Astrocyte (in vitro differentiated cells and primary cell): ENCODE data around the gene AKAP13. TPM values are rescaled to one million over a fixed set of nuclear protein-coding genes. Genes with fewer than 3 reads are reported as not detected.

Experiments
- DNase-seq: peaks from one replicate; pipeline ENCODE4 v3.0.0-alpha.2; 2010; ENCODE audit warnings: low read depth
- FAIRE-seq: peaks from 2 replicates; lab custom pipeline; 2011; peaks lifted over from hg19 to GRCh38; lab: Jason Lieb, UNC
- H2AFZ ChIP-seq: 2 replicates; pipeline ENCODE4 v1.6.0; 2012; ENCODE audit warnings: low read depth, low read length, inconsistent platforms
- H3K27ac ChIP-seq: 2 replicates; pipeline ENCODE4 v1.5.1; 2011; ENCODE audit warnings: low read depth, low read length, inconsistent platforms
- H3K27me3 ChIP-seq: 2 replicates; pipeline ENCODE4 v1.6.0; 2011; ENCODE audit warnings: low read length, inconsistent platforms; ENCODE audit not compliant: insufficient read depth
- H3K36me3 ChIP-seq: 2 replicates; pipeline ENCODE4 v1.5.1; 2011; ENCODE audit warnings: low read length, inconsistent platforms; ENCODE audit not compliant: insufficient read depth
- H3K4me1 ChIP-seq: 2 replicates; pipeline ENCODE4 v1.5.1; 2011; ENCODE audit warnings: low read length, inconsistent platforms; ENCODE audit not compliant: insufficient read depth
- H3K4me2 ChIP-seq: 2 replicates; pipeline ENCODE4 v1.6.0; 2012; ENCODE audit warnings: low read length, inconsistent platforms
- H3K4me3 ChIP-seq: 2 replicates; pipeline ENCODE4 v1.5.1; 2011; ENCODE audit warnings: low read depth, mild to moderate bottlenecking, low read length, inconsistent platforms; ENCODE audit not compliant: insufficient read depth
- H3K79me2 ChIP-seq: 2 replicates; pipeline ENCODE4 v1.6.0; 2012; ENCODE audit warnings: mild to moderate bottlenecking, low read length, inconsistent platforms; ENCODE audit not compliant: insufficient read depth
- H3K9ac ChIP-seq: 2 replicates; pipeline ENCODE4 v1.6.0; 2012; ENCODE audit warnings: mild to moderate bottlenecking, low read length, inconsistent platforms
- H3K9me3 ChIP-seq: 2 replicates; pipeline ENCODE4 v1.5.1; 2012; ENCODE audit warnings: low read depth, mild to moderate bottlenecking, low read length, inconsistent platforms; ENCODE audit not compliant: insufficient read depth
- H4K20me1 ChIP-seq: 2 replicates; pipeline ENCODE4 v1.6.0; 2012; ENCODE audit warnings: low read length, inconsistent platforms; ENCODE audit not compliant: insufficient read depth
- H3K27ac Mint-ChIP-seq: one replicate; pipeline ENCODE4 v1.8.0; 2021; ENCODE audit warnings: mild to moderate bottlenecking, mixed read lengths; ENCODE audit not compliant: unreplicated experiment
- H3K27me3 Mint-ChIP-seq: one replicate; pipeline ENCODE4 v1.8.0; 2021; ENCODE audit warnings: low read depth, mixed read lengths; ENCODE audit not compliant: unreplicated experiment
- H3K36me3 Mint-ChIP-seq: one replicate; pipeline ENCODE4 v1.8.0; 2021; ENCODE audit warnings: low read depth, mixed read lengths; ENCODE audit not compliant: unreplicated experiment
- H3K4me1 Mint-ChIP-seq: one replicate; pipeline ENCODE4 v1.8.0; 2021; ENCODE audit warnings: low read depth, mixed read lengths; ENCODE audit not compliant: unreplicated experiment
- H3K4me3 Mint-ChIP-seq: one replicate; pipeline ENCODE4 v1.8.0; 2021; ENCODE audit warnings: mild to moderate bottlenecking, moderate library complexity, mixed read lengths; ENCODE audit not compliant: unreplicated experiment
- H3K9me3 Mint-ChIP-seq: one replicate; pipeline ENCODE4 v1.8.0; 2021; ENCODE audit warnings: mild to moderate bottlenecking, mixed read lengths; ENCODE audit not compliant: unreplicated experiment
- CTCF ChIP-seq: IDR thresholded peaks from 2 replicates; pipeline ENCODE4 v1.5.1; 2011; ENCODE audit warnings: low read depth, mild to moderate bottlenecking, inconsistent platforms, low read length, moderate library complexity; ENCODE audit not compliant: insufficient read depth
- EZH2 ChIP-seq: IDR thresholded peaks from 2 replicates; pipeline ENCODE4 v1.6.1; 2012; ENCODE audit warnings: mild to moderate bottlenecking, low read length, inconsistent platforms; ENCODE audit not compliant: insufficient read depth
- total RNA-seq: library from RNA; stranded (reverse); gene quantifications from 2 replicates; pipeline ENCODE4 v1.2.1, GENCODE V29; 2021

The AKAP13 gene
- total RNA-seq, 1 donor from 2014 or later, result 98.2 TPM

GRCh38 chr15:85603703-85604102 is 223.3 kb downstream of the AKAP13 start:
- DNase-seq, result no peak

GRCh38 chr15:85604194-85604593 is 223.8 kb downstream of the AKAP13 start:
- no peaks in the 10 kb centered on the region for H3K36me3 ChIP-seq
- H3K27me3 ChIP-seq, result no peaks in the 10 kb centered on the region
- DNase-seq (no peak), FAIRE-seq (no peak)
- H3K9ac ChIP-seq, result no peak overlapping the region
- H3K79me2 ChIP-seq, result peaks cover 2% of the 10 kb centered on the region
- Mint-ChIP-seq H3K36me3 (peaks cover 4% of the 10 kb centered on the region), H3K9me3 (no peaks in the 10 kb centered on the region), H3K27me3 (no peaks in the 10 kb centered on the region), H3K27ac (no peak overlapping the region), H3K4me3 (no peak overlapping the region), H3K4me1 (peaks cover 12% of the 10 kb centered on the region)
- H3K4me2 ChIP-seq, result no peak overlapping the region
- H3K27ac ChIP-seq, result no peak overlapping the region
- no peak overlapping the region for H3K4me3 ChIP-seq
- H3K4me1 ChIP-seq, result peaks cover 22% of the 10 kb centered on the region
- no peak for TF ChIP-seq EZH2
- no peak for TF ChIP-seq CTCF
- H2AFZ ChIP-seq, result no peak overlapping the region
- H4K20me1 ChIP-seq, result no peaks in the 10 kb centered on the region
- H3K9me3 ChIP-seq, result no peaks in the 10 kb centered on the region

More at GRCh38 chr15:85603703-85604102, 223.3 kb downstream of the AKAP13 start:
- Histone ChIP-seq H3K9ac (no peak overlapping the region), H3K9me3 (no peaks in the 10 kb centered on the region), H2AFZ (no peak overlapping the region), H3K27me3 (no peaks in the 10 kb centered on the region), H3K4me1 (peaks cover 22% of the 10 kb centered on the region), H3K4me2 (no peak overlapping the region), H3K36me3 (no peaks in the 10 kb centered on the region), H4K20me1 (no peaks in the 10 kb centered on the region), H3K27ac (no peak overlapping the region), H3K79me2 (no peaks in the 10 kb centered on the region), H3K4me3 (no peak overlapping the region)
- no peaks in the 10 kb centered on the region for H3K9me3 Mint-ChIP-seq
- no peak for FAIRE-seq
- no peak overlapping the region for H3K4me3 Mint-ChIP-seq
- peaks cover 4% of the 10 kb centered on the region for H3K36me3 Mint-ChIP-seq
- H3K27ac Mint-ChIP-seq, result no peak overlapping the region
- H3K27me3 Mint-ChIP-seq, result no peaks in the 10 kb centered on the region
- peaks cover 16% of the 10 kb centered on the region for H3K4me1 Mint-ChIP-seq
- no peak for TF ChIP-seq CTCF

- no peaks in the 10 kb centered on the region for H3K9me3 Mint-ChIP-seq
- H3K79me2 ChIP-seq, result peaks cover 8% of the 10 kb centered on the region
- H3K4me1 ChIP-seq, result peaks cover 22% of the 10 kb centered on the region
- H3K27me3 Mint-ChIP-seq, result no peaks in the 10 kb centered on the region
- H3K4me3 Mint-ChIP-seq, result no peak overlapping the region
- no peak overlapping the region for H2AFZ ChIP-seq
- peaks cover 8% of the 10 kb centered on the region for H3K36me3 Mint-ChIP-seq
- no peak for TF ChIP-seq CTCF
- TF ChIP-seq EZH2, result no peak
- peaks cover 18% of the 10 kb centered on the region for H3K4me1 Mint-ChIP-seq
- no peak for DNase-seq
- no peak overlapping the region for H3K4me3 ChIP-seq
- H3K27ac ChIP-seq, result peak overlapping the region; percentile 76
- H3K4me2 ChIP-seq, result peak overlapping the region; percentile 73
- H4K20me1 ChIP-seq, result no peaks in the 10 kb centered on the region
- no peak overlapping the region for H3K9ac ChIP-seq
- H3K27me3 ChIP-seq, result no peaks in the 10 kb centered on the region
- H3K27ac Mint-ChIP-seq, result no peak overlapping the region
- no peaks in the 10 kb centered on the region for H3K36me3 ChIP-seq
- FAIRE-seq, result no peak
- H3K9me3 ChIP-seq, result no peaks in the 10 kb centered on the region
Observed at GRCh38 chr15:85606738-85607137, 226.3 kb downstream of the AKAP13 start.
